GM12878 (cell line): ENCODE measurements around the gene PLEKHM3.

Source experiments
- CREB1 ChIP-seq: IDR thresholded peaks from 2 replicates; pipeline ENCODE4 v1.6.1; 2012; ENCODE audit warnings: low read depth, mild to moderate bottlenecking, inconsistent platforms
- E4F1 ChIP-seq: fragments of 450-650 bp; IDR thresholded peaks from 2 replicates; pipeline ENCODE4 v1.6.1; 2018; ENCODE audit warnings: borderline replicate concordance, mild to moderate bottlenecking; ENCODE audit not compliant: partially characterized antibody
- POLR2AphosphoS5 ChIP-seq: IDR thresholded peaks from 2 replicates; pipeline ENCODE4 v1.6.1; 2011; ENCODE audit warnings: mild to moderate bottlenecking, low read length, inconsistent platforms
- RB1 ChIP-seq: fragments of 450-650 bp; formaldehyde crosslinking; IDR thresholded peaks from 2 replicates; pipeline ENCODE4 v1.6.1; 2017; ENCODE audit warnings: mild to moderate bottlenecking, borderline replicate concordance
- SP1 ChIP-seq: IDR thresholded peaks from one replicate; pipeline ENCODE4 v1.6.1; 2011; ENCODE audit warnings: low read depth, low read length
- TAF1 ChIP-seq: IDR thresholded peaks from 2 replicates; pipeline ENCODE4 v1.6.1; 2011; ENCODE audit warnings: mild to moderate bottlenecking, low read depth, low read length, borderline replicate concordance

DNA sequence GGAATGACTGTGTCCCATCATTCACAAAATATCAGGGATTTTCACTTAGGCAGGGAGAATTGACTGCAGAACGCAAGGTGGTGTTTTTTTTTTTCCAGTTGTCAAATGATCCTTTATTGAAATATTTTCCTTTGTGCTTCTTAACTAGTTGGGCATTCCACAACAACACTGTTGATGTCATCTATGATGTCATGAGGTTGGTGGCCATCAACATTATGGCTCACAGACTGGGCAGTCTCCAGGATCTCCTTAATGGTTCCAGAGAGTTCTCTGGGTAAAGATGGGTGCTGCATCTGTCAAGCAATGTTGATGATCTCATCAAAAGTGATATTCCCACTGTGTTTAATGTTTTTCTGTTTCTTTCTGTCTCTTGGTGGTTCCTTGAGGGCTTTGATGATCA, 31.8 kb upstream of the PLEKHM3 start:
- TF ChIP-seq TAF1 (no peak), E4F1 (no peak), CREB1 (no peak), RB1 (no peak), POLR2AphosphoS5 (no peak), SP1 (no peak)
